ENCODE results near the gene FBXW11. TPM values are rescaled to one million over a fixed set of nuclear protein-coding genes. Genes with fewer than 3 reads are reported as not detected.

The FBXW11 gene
- total and polyA plus RNA-seq, 10 of the 15 experiments (the other 5 are each of a cell fraction or from before 2014, with no cell fraction given), result 4.3 to 61.5 (median 40.0) TPM

GRCh38 chr5:171869956-171870355, 136.5 kb downstream of the FBXW11 start:
- ATAC-seq (no peak), DNase-seq (ENCODE audit: low read depth, low spot score) (no peak), FAIRE-seq (no peak)
- ChIA-PET RAD21 (ENCODE audit: unreplicated experiment) (no interaction called here), SMC1A (ENCODE audit: uncharacterized antibody, unreplicated experiment) (no interaction called here), POLR2A (interaction anchor here (1.1 kb wide), 1 partner anchor 10 kb away, joined by 4 read pairs; no protein-coding TSS in a partner anchor), CTCF (interaction anchor here (1.2 kb wide), 1 partner anchor 11 kb away, joined by 3 read pairs; no protein-coding TSS in a partner anchor)
- Histone ChIP-seq H3K9me3 (replicated peaks; ENCODE audit: control insufficient read depth, insufficient read depth, low read length) (no peaks in the 10 kb centered on the region), H2AFZ (ENCODE audit: control insufficient read depth, low read depth, low read length) (no peak overlapping the region), H3K27ac (ENCODE audit: control insufficient read depth, insufficient read depth) (no peak overlapping the region), H3K4me2 (ENCODE audit: control insufficient read depth, insufficient read depth) (no peak overlapping the region), H3K9ac (ENCODE audit: control insufficient read depth, insufficient read depth, low read length) (no peak overlapping the region), H3K4me1 (ENCODE audit: control insufficient read depth, insufficient read depth, low read length) (no peaks in the 10 kb centered on the region), H3K36me3 (ENCODE audit: control insufficient read depth in 2 of 2, insufficient read depth in 2 of 2, low read length in 1 of 2) (peaks cover 2 to 17% of the 10 kb centered on the region in 2 experiments; a peak in 3 of 4 replicates), H4K20me1 (ENCODE audit: control insufficient read depth, insufficient read depth) (no peaks in the 10 kb centered on the region), H3K4me3 (no peak overlapping the region), H3K27me3 (replicated peaks in 1 of 2; ENCODE audit: control insufficient read depth in 2 of 2, insufficient read depth in 2 of 2, low read length in 1 of 2) (no peaks in the 10 kb centered on the region), H3K79me2 (ENCODE audit: control insufficient read depth, insufficient read depth, low read length) (no peaks in the 10 kb centered on the region)
- TF ChIP-seq E2F4 (IDR thresholded peaks at IDR 0.05; ENCODE audit: low read depth, low read length) (no peak), SPI1 (IDR thresholded peaks at IDR 0.05; ENCODE audit: borderline replicate concordance, insufficient read depth, low read depth, low read length) (no peak), MAX (IDR thresholded peaks at IDR 0.05; ENCODE audit: low read depth, low read length) (no peak), MYB (IDR thresholded peaks at IDR 0.05; ENCODE audit: borderline replicate concordance, low read depth, low read length) (no peak), ESRRA (IDR thresholded peaks at IDR 0.05; ENCODE audit: low read length) (no peak), PML (IDR thresholded peaks at IDR 0.05; ENCODE audit: low read length) (no peak), SIX5 (IDR thresholded peaks at IDR 0.05; ENCODE audit: low read depth, low read length, severe bottlenecking) (no peak), IKZF2 (IDR thresholded peaks at IDR 0.05) (no peak), BRCA1 (IDR thresholded peaks at IDR 0.05; ENCODE audit: low read depth, low read length) (no peak), EED (IDR thresholded peaks at IDR 0.05; ENCODE audit: low read depth) (no peak), E2F8 (IDR thresholded peaks at IDR 0.05; ENCODE audit: low read depth, partially characterized antibody) (no peak), ZZZ3 (IDR thresholded peaks at IDR 0.05; ENCODE audit: control insufficient read depth, insufficient read length, low read depth) (no peak), POLR2AphosphoS5 (IDR thresholded peaks at IDR 0.05; ENCODE audit: low read length) (no peak), ZSCAN29 (IDR thresholded peaks at IDR 0.05) (no peak), ZNF207 (IDR thresholded peaks at IDR 0.05; ENCODE audit: borderline replicate concordance) (no peak), JUND (IDR thresholded peaks at IDR 0.05; ENCODE audit: low read depth, low read length) (no peak), BCLAF1 (IDR thresholded peaks at IDR 0.05) (no peak), RELA (IDR thresholded peaks at IDR 0.05; ENCODE audit: borderline replicate concordance, partially characterized antibody) (no peak), NFIC (IDR thresholded peaks at IDR 0.05; ENCODE audit: low read depth, low read length) (no peak)
- intact Hi-C loops (cut with micrococcal nuclease; ENCODE audit: unreplicated experiment) (no loop called here), in situ Hi-C loops (cut with MboI) (no loop called here)
- 100% methylated on average over 1 of the region's 1 CpG for WGBS (ENCODE audit: insufficient coverage, insufficient replicate concordance, low lambda C conversion rate, missing lambda C conversion rate)
- no TSS peak for BruUV-seq (replicated peaks)
